ENCODE results near the gene MRPL36.

DNA sequence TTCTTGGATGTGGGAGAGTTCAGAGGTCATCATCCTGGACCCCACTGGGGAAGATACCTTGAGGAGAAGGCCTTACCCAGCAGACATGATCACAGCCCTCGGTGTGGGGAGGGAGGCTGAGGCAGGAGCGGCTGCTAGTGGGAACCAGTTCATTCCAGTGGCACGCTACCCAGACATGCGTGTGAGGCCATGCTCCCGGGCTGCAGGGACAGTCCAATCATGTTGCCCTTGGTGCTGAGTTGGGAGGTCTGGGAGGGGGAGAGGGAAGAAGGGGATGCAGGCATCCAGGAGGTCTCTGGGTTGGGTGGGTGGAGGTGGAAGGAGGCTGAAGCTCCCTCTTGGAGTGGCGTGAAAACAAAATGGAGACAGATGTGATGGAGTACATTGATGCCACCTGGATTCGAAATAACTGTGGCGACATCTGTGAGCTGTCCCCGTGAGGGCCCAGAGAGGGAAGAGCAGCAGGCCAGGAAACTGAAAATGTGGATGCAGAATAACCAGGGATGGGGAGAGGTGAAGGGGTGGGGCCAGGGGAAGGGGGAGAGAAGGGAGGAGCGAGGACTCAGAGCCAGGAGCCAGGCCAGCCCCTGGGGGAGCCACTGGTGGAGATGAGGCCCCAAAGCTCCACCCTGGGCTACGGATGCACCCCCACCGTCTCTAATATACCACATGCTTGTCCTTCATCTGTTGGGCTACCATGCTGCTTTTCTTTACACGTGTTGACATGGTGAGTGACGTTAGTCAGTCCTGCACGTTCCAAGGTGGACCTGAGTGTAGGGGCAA lies 17.8 kb upstream of the MRPL36 start:
- TF ChIP-seq CTCF (conservative IDR thresholded peaks at IDR 0.05), result no peak
- no peak for TF ChIP-seq EZH2 (IDR thresholded peaks at IDR 0.05; ENCODE audit: low read depth)
